HepG2 (cell line): Measurements from ENCODE around the gene ANAPC16. TPM values are rescaled to one million over a fixed set of nuclear protein-coding genes. Genes with fewer than 3 reads are reported as not detected.

Experiments
- FOXO1 ChIP-seq: sonication (generic); formaldehyde crosslinking; IDR thresholded peaks from 2 replicates; pipeline ENCODE4 v1.4.0; 2020; ENCODE audit warnings: missing genetic modification reagents
- GPN1 ChIP-seq: sonication (generic); formaldehyde crosslinking; IDR thresholded peaks from 2 replicates; pipeline ENCODE4 v1.5.1; 2020; ENCODE audit warnings: missing genetic modification reagents, borderline replicate concordance
- GZF1 ChIP-seq: sonication (generic); formaldehyde crosslinking; IDR thresholded peaks from 2 replicates; pipeline ENCODE4 v1.5.1; 2020; ENCODE audit warnings: mild to moderate bottlenecking, missing genetic modification reagents
- HMG20A ChIP-seq: IDR thresholded peaks from 2 replicates; pipeline ENCODE4 v1.6.1; 2016; ENCODE audit warnings: borderline replicate concordance
- HNF4G ChIP-seq, 2 experiments: sonication (generic) in 1 of 2; formaldehyde crosslinking in 1 of 2; IDR thresholded peaks; 2 replicates each; pipeline versions ENCODE4 v1.4.0 to v1.6.1; 2011 to 2020; ENCODE audit warnings: borderline replicate concordance in 2 of 2, low read depth in 2 of 2, mild to moderate bottlenecking in 2 of 2, low read length in 1 of 2, missing genetic modification reagents in 1 of 2, moderate library complexity in 1 of 2
- IKZF5 ChIP-seq: IDR thresholded peaks from 2 replicates; pipeline ENCODE4 v1.6.1; 2018; ENCODE audit warnings: missing genetic modification reagents, mild to moderate bottlenecking, missing compliant biosample characterization
- ISL2 ChIP-seq: sonication (generic); formaldehyde crosslinking; IDR thresholded peaks from 2 replicates; pipeline ENCODE4 v1.5.0; 2020; ENCODE audit warnings: missing genetic modification reagents
- MTERF4 ChIP-seq: sonication (generic); formaldehyde crosslinking; IDR thresholded peaks from 2 replicates; pipeline ENCODE4 v1.8.0; 2023; ENCODE audit warnings: mild to moderate bottlenecking, missing genetic modification reagents
- NCOR1 ChIP-seq: fragments of 200-600 bp; sonication (generic); IDR thresholded peaks from 2 replicates; pipeline ENCODE4 v1.7.0; 2017; ENCODE audit warnings: antibody characterized with exemption, low read length, borderline replicate concordance
- NR2F6 ChIP-seq, 2 experiments: IDR thresholded peaks; 2 replicates each; pipeline ENCODE4 v1.6.1; 2016; ENCODE audit warnings: antibody characterized with exemption in 1 of 2, mild to moderate bottlenecking in 1 of 2
- PHB2 ChIP-seq: fragments of 450-650 bp; IDR thresholded peaks from 2 replicates; pipeline ENCODE4 v1.6.1; 2018; ENCODE audit not compliant: partially characterized antibody
- STAG1 ChIP-seq: sonication (generic); formaldehyde crosslinking; IDR thresholded peaks from 2 replicates; pipeline ENCODE4 v1.4.0; 2020; ENCODE audit warnings: missing genetic modification reagents
- TBP ChIP-seq: sonication (generic); formaldehyde crosslinking; IDR thresholded peaks from 2 replicates; pipeline ENCODE4 v1.5.0; 2020; ENCODE audit warnings: missing genetic modification reagents
- ZC3H13 ChIP-seq: sonication (generic); formaldehyde crosslinking; IDR thresholded peaks from 2 replicates; pipeline ENCODE4 v1.8.1; 2023; ENCODE audit warnings: mild to moderate bottlenecking, missing genetic modification reagents, moderate library complexity
- ZFP36L1 ChIP-seq: sonication (generic); formaldehyde crosslinking; IDR thresholded peaks from 2 replicates; pipeline ENCODE4 v1.8.0; 2022; ENCODE audit warnings: mild to moderate bottlenecking, missing genetic modification reagents, moderate library complexity
- ZFP37 ChIP-seq: sonication (generic); formaldehyde crosslinking; IDR thresholded peaks from 2 replicates; pipeline ENCODE4 v1.4.0; 2020; ENCODE audit warnings: missing genetic modification reagents, borderline replicate concordance
- ZKSCAN8 ChIP-seq: IDR thresholded peaks from 2 replicates; pipeline ENCODE4 v1.6.1; 2016; ENCODE audit warnings: borderline replicate concordance, missing genetic modification reagents, missing compliant biosample characterization
- ZNF337 ChIP-seq: sonication (generic); formaldehyde crosslinking; IDR thresholded peaks from 2 replicates; pipeline ENCODE4 v1.5.1; 2020; ENCODE audit warnings: missing genetic modification reagents, low read depth, mild to moderate bottlenecking, borderline replicate concordance
- ZNF354B ChIP-seq: sonication (generic); formaldehyde crosslinking; IDR thresholded peaks from 2 replicates; pipeline ENCODE4 v1.8.0; 2022; ENCODE audit warnings: mild to moderate bottlenecking, missing genetic modification reagents
- ZNF562 ChIP-seq: sonication (generic); formaldehyde crosslinking; IDR thresholded peaks from 2 replicates; pipeline ENCODE4 v1.8.0; 2022; ENCODE audit warnings: missing genetic modification reagents, borderline replicate concordance
- ZNF564 ChIP-seq: sonication (generic); formaldehyde crosslinking; IDR thresholded peaks from 2 replicates; pipeline ENCODE4 v1.8.1; 2023; ENCODE audit warnings: mild to moderate bottlenecking, missing genetic modification reagents
- ZNF784 ChIP-seq: sonication (generic); formaldehyde crosslinking; IDR thresholded peaks from 2 replicates; pipeline ENCODE4 v1.5.1; 2020; ENCODE audit warnings: missing genetic modification reagents, mild to moderate bottlenecking, borderline replicate concordance
- ZNF878 ChIP-seq: sonication (generic); formaldehyde crosslinking; IDR thresholded peaks from 2 replicates; pipeline ENCODE4 v1.8.1; 2023; ENCODE audit warnings: mild to moderate bottlenecking, missing genetic modification reagents, moderate library complexity
- ZSCAN31 ChIP-seq: sonication (generic); formaldehyde crosslinking; IDR thresholded peaks from 2 replicates; pipeline ENCODE4 v1.5.0; 2020; ENCODE audit warnings: low read depth, mild to moderate bottlenecking, missing genetic modification reagents
- polyA plus RNA-seq, 8 experiments: library from polyadenylated mRNA; depleted of rRNA in 3 of 8; stranded (reverse) in 7 of 8; unstranded in 1 of 8; fragments of >200 nt; fragmentation: Illumina TruSeq in 4 of 8; extraction: Trizol in 4 of 8; gene quantifications; 2 replicates each; pipeline versions ENCODE4 v1.2.1 to v1.2.3, GENCODE V29; 2011 to 2016; ENCODE audit warnings: low read depth in 4 of 8, missing spikeins in 1 of 8, mixed read lengths in 1 of 8; ENCODE audit not compliant: insufficient read depth in 1 of 8
- total RNA-seq, 5 experiments: library from RNA; depleted of rRNA; stranded (reverse); fragments of >200 nt; fragmentation: Illumina TruSeq; extraction: Trizol; gene quantifications; 2 replicates each; pipeline ENCODE4 v1.2.3, GENCODE V29; 2016; ENCODE audit warnings: low read depth in 1 of 5

The ANAPC16 gene
- total and polyA plus RNA-seq, 2 of the 13 experiments (the other 11 are each of a cell fraction or from before 2014, with no cell fraction given), result 74.8 to 89.4 TPM

GRCh38 chr10:72276421-72277339 is 60.9 kb downstream of the ANAPC16 start (continued):
- TF ChIP-seq NCOR1 (peak; percentile 16; the same call in 1 of the 2 replicates), ZNF878 (CRISPR knock-in tag) (peak; percentile 87; the same call in 1 of the 2 replicates), ZNF784 (CRISPR knock-in tag) (peak; percentile 58; the same call in 1 of the 2 replicates), ZNF337 (CRISPR knock-in tag) (peak; percentile 64; the same call in 1 of the 2 replicates), FOXO1 (CRISPR knock-in tag) (peak; percentile 67; the same call in 1 of the 2 replicates), ZNF354B (CRISPR knock-in tag) (0 out of 2 replicates have a peak, but pooled peaks have one; percentile 72), GPN1 (CRISPR knock-in tag) (no peak), STAG1 (CRISPR knock-in tag) (0 out of 2 replicates have a peak, but pooled peaks have one; percentile 9), IKZF5 (peak; percentile 70), MTERF4 (CRISPR knock-in tag) (no peak), ZNF562 (CRISPR knock-in tag) (peak; percentile 62; the same call in 1 of the 2 replicates), ZFP36L1 (CRISPR knock-in tag) (no peak; the same call in 1 of the 2 replicates), ISL2 (CRISPR knock-in tag) (peak; percentile 75; the same call in 1 of the 2 replicates), ZSCAN31 (CRISPR knock-in tag) (peak; percentile 65), ZC3H13 (CRISPR knock-in tag) (peak; percentile 99), PHB2 (no peak), ZNF564 (peak; percentile 51; the same call in 1 of the 2 replicates), ZFP37 (peak; percentile 34; the same call in 1 of the 2 replicates), GZF1 (peak; percentile 70; the same call in 1 of the 2 replicates), HNF4G (IDR thresholded peaks at IDR 0.05; ENCODE audit: borderline replicate concordance, low read depth, low read length) (peak; percentile 56; the same call in 1 of the 2 replicates), HNF4G (CRISPR knock-in tag; IDR thresholded peaks at IDR 0.05; ENCODE audit: borderline replicate concordance, low read depth) (no peak), HMG20A (CRISPR knock-in tag) (peak; percentile 53), NR2F6 (IDR thresholded peaks at IDR 0.05) (peak; percentile 48), NR2F6 (CRISPR knock-in tag; IDR thresholded peaks at IDR 0.05) (peak; percentile 73), TBP (CRISPR knock-in tag) (no peak), ZKSCAN8 (CRISPR knock-in tag) (peak; percentile 81)
